IMR-90 (cell line): Measurements from ENCODE around the gene SLC39A6. TPM values are rescaled to one million over a fixed set of nuclear protein-coding genes. Genes with fewer than 3 reads are reported as not detected.

ENCODE experiments used
- ATAC-seq: fragments of 200-7000 bp; cut with Tn5 transposase; 2 replicates; pipeline ENCODE4 v1.9.1; 2020; ENCODE audit warnings: low read depth, mild to moderate bottlenecking, moderate library complexity
- BruUV-seq: library from RNA; stranded (reverse); fragments of 400-500 nt; replicated peaks from 2 replicates; lab custom pipeline; 2021; lab: Mats Ljungman, UMichigan
- CTCF ChIA-PET: fragments of 300-600 bp; formaldehyde crosslinking; extraction: SDS; loops from one replicate; lab custom pipeline; 2021; ENCODE audit warnings: antibody characterized with exemption; lab: Yijun Ruan, JAX
- POLR2A ChIA-PET: fragments of 300-600 bp; sonication (Branson Sonifier 250); formaldehyde crosslinking; loops from one replicate; lab custom pipeline; 2022; ENCODE audit warnings: antibody characterized with exemption; ENCODE audit not compliant: unreplicated experiment; lab: Charles Lee
- DNase-seq: peaks from one replicate; pipeline ENCODE4 v3.0.0; 2013
- H2AFZ ChIP-seq: replicated peaks from 2 replicates; pipeline ENCODE3; 2013; ENCODE audit warnings: low read length, mild to moderate bottlenecking; ENCODE audit not compliant: poor library complexity
- H2AK5ac ChIP-seq: 2 replicates; pipeline ENCODE4 v1.6.1; 2013; ENCODE audit warnings: low read depth, low read length, inconsistent platforms
- H2AK9ac ChIP-seq: replicated peaks from 2 replicates; pipeline ENCODE3; 2013; ENCODE audit warnings: mild to moderate bottlenecking, low read depth, low read length, moderate library complexity; ENCODE audit not compliant: poor library complexity
- H2BK120ac ChIP-seq: 2 replicates; pipeline ENCODE4 v1.6.1; 2013; ENCODE audit warnings: low read depth, low read length, inconsistent platforms
- H2BK15ac ChIP-seq: 3 replicates; pipeline ENCODE4 v1.6.1; 2013; ENCODE audit warnings: low read depth, low read length, inconsistent platforms
- H2BK20ac ChIP-seq: 2 replicates; pipeline ENCODE4 v1.6.1; 2013; ENCODE audit warnings: low read depth, mild to moderate bottlenecking, inconsistent platforms, low read length, moderate library complexity
- H2BK5ac ChIP-seq: 2 replicates; pipeline ENCODE4 v1.6.1; 2013; ENCODE audit warnings: mild to moderate bottlenecking, low read depth, low read length, inconsistent platforms; ENCODE audit not compliant: poor library complexity, severe bottlenecking
- H3K14ac ChIP-seq: replicated peaks from 2 replicates; pipeline ENCODE4 v1.6.1; 2013; ENCODE audit warnings: low read depth, low read length, inconsistent platforms
- H3K18ac ChIP-seq: 2 replicates; pipeline ENCODE4 v1.6.1; 2013; ENCODE audit warnings: low read depth, low read length, control low read depth
- H3K23ac ChIP-seq: 2 replicates; pipeline ENCODE4 v1.6.1; 2013; ENCODE audit warnings: low read depth, low read length, inconsistent platforms
- H3K27ac ChIP-seq: 2 replicates; pipeline ENCODE4 v1.5.1; 2013; ENCODE audit warnings: mild to moderate bottlenecking, control low read depth, low read length; ENCODE audit not compliant: insufficient read depth
- H3K27me3 ChIP-seq: 2 replicates; pipeline ENCODE4 v1.6.1; 2013; ENCODE audit warnings: low read length; ENCODE audit not compliant: control insufficient read depth, insufficient read depth
- H3K36me3 ChIP-seq: 2 replicates; pipeline ENCODE4 v1.6.1; 2013; ENCODE audit warnings: low read length, mixed read lengths; ENCODE audit not compliant: control insufficient read depth, insufficient read depth
- H3K4ac ChIP-seq: 2 replicates; pipeline ENCODE4 v1.6.1; 2013; ENCODE audit warnings: low read depth, low read length, inconsistent platforms
- H3K4me1 ChIP-seq: 2 replicates; pipeline ENCODE4 v1.6.1; 2013; ENCODE audit warnings: low read length, mixed read lengths; ENCODE audit not compliant: control insufficient read depth, insufficient read depth
- H3K4me2 ChIP-seq: 2 replicates; pipeline ENCODE4 v1.6.1; 2013; ENCODE audit warnings: low read depth, mild to moderate bottlenecking, control low read depth, low read length, moderate library complexity
- H3K4me3 ChIP-seq: 2 replicates; pipeline ENCODE4 v1.5.1; 2013; ENCODE audit warnings: low read depth, mild to moderate bottlenecking, control low read depth, low read length, moderate library complexity; ENCODE audit not compliant: insufficient read depth
- H3K56ac ChIP-seq: 2 replicates; pipeline ENCODE4 v1.6.1; 2013; ENCODE audit warnings: low read length, inconsistent platforms; ENCODE audit not compliant: insufficient read depth; ENCODE audit errors: extremely low read depth
- H3K79me1 ChIP-seq, 2 experiments: 2 replicates each; pipeline ENCODE4 v1.6.1; 2013; ENCODE audit warnings: low read length in 2 of 2, inconsistent platforms in 1 of 2, low read depth in 1 of 2
- H3K9ac ChIP-seq: 2 replicates; pipeline ENCODE4 v1.6.1; 2013; ENCODE audit warnings: low read depth, low read length, control low read depth
- H3K9me1 ChIP-seq: 2 replicates; pipeline ENCODE4 v1.6.1; 2013; ENCODE audit warnings: low read length, inconsistent platforms; ENCODE audit not compliant: insufficient read depth
- H3K9me3 ChIP-seq: 2 replicates; pipeline ENCODE4 v1.6.1; 2013; ENCODE audit warnings: low read length; ENCODE audit not compliant: control insufficient read depth, insufficient read depth
- H4K20me1 ChIP-seq: 2 replicates; pipeline ENCODE4 v1.6.1; 2013; ENCODE audit warnings: low read length, inconsistent platforms; ENCODE audit not compliant: insufficient read depth
- H4K5ac ChIP-seq: 2 replicates; pipeline ENCODE4 v1.6.1; 2013; ENCODE audit warnings: mild to moderate bottlenecking, low read depth, low read length, control low read depth
- H4K8ac ChIP-seq, 2 experiments: 2 replicates each; pipeline ENCODE4 v1.6.1; 2013; ENCODE audit warnings: low read depth in 2 of 2, low read length in 2 of 2, control low read depth in 1 of 2, inconsistent platforms in 1 of 2
- H4K91ac ChIP-seq: 2 replicates; pipeline ENCODE4 v1.6.1; 2013; ENCODE audit warnings: low read depth, low read length, inconsistent platforms; ENCODE audit not compliant: insufficient read depth
- BHLHE40 ChIP-seq: fragments of 150-350 bp; IDR thresholded peaks from 2 replicates; pipeline ENCODE4 v1.6.1; 2016; ENCODE audit warnings: mild to moderate bottlenecking, low read depth, low read length
- CEBPB ChIP-seq: IDR thresholded peaks from 2 replicates; pipeline ENCODE4 v1.6.1; 2012; ENCODE audit warnings: low read depth, low read length, improper control_type of control experiment
- CHD1 ChIP-seq: IDR thresholded peaks from 2 replicates; pipeline ENCODE4 v1.6.1; 2012; ENCODE audit warnings: low read depth, low read length, improper control_type of control experiment
- ELK1 ChIP-seq: fragments of 150-350 bp; IDR thresholded peaks from 2 replicates; pipeline ENCODE4 v1.6.1; 2016; ENCODE audit warnings: low read depth, mild to moderate bottlenecking, low read length, moderate library complexity, borderline replicate concordance
- FOS ChIP-seq: fragments of 150-350 bp; IDR thresholded peaks from 2 replicates; pipeline ENCODE4 v1.6.1; 2016; ENCODE audit warnings: low read depth, low read length
- MAFK ChIP-seq: IDR thresholded peaks from 2 replicates; pipeline ENCODE4 v1.6.1; 2012; ENCODE audit warnings: low read depth, low read length, improper control_type of control experiment
- MXI1 ChIP-seq: IDR thresholded peaks from 2 replicates; pipeline ENCODE4 v1.6.1; 2012; ENCODE audit warnings: low read depth, mild to moderate bottlenecking, low read length, moderate library complexity, borderline replicate concordance
- NFE2L2 ChIP-seq: fragments of 150-350 bp; IDR thresholded peaks from 2 replicates; pipeline ENCODE4 v1.6.1; 2016; ENCODE audit warnings: low read depth, mild to moderate bottlenecking, low read length
- POLR2A ChIP-seq: IDR thresholded peaks from 2 replicates; pipeline ENCODE4 v1.6.1; 2012; ENCODE audit warnings: mild to moderate bottlenecking, low read depth, low read length
- RCOR1 ChIP-seq: IDR thresholded peaks from 2 replicates; pipeline ENCODE4 v1.6.1; 2012; ENCODE audit warnings: mild to moderate bottlenecking, low read length, improper control_type of control experiment; ENCODE audit not compliant: insufficient replicate concordance
- RFX5 ChIP-seq: IDR thresholded peaks from 2 replicates; pipeline ENCODE4 v1.8.0; 2012; ENCODE audit warnings: low read depth, mild to moderate bottlenecking, low read length, moderate library complexity
- SMC3 ChIP-seq: fragments of 150-350 bp; IDR thresholded peaks from 2 replicates; pipeline ENCODE4 v1.6.1; 2016; ENCODE audit warnings: low read depth, mild to moderate bottlenecking, antibody characterized with exemption, low read length, moderate library complexity
- USF2 ChIP-seq: fragments of 150-350 bp; IDR thresholded peaks from 2 replicates; pipeline ENCODE4 v1.6.1; 2017; ENCODE audit warnings: mild to moderate bottlenecking, antibody characterized with exemption, low read length, low read depth
- WGBS, 2 experiments: methylation state at CpG; one replicate each; pipeline versions ENCODE4 v1.1.5 to v1.1.7; 2013; ENCODE audit warnings: missing lambda C conversion rate in 2 of 2; ENCODE audit not compliant: insufficient read length in 1 of 2; ENCODE audit errors: extremely low coverage in 2 of 2; 5-methylcytosine and 5-hydroxymethylcytosine counted together
- dilution Hi-C: fragments of 300-500 bp; cut with HindIII; formaldehyde crosslinking; loops from one replicate; pipeline ENCODE4 v1.14.3; 2018; ENCODE audit warnings: low sequenced_read_pairs; ENCODE audit not compliant: unreplicated experiment
- in situ Hi-C: fragments of 300-500 bp; cut with MboI; formaldehyde crosslinking; loops from 3 replicates; pipeline ENCODE4 v1.14.3; 2019; ENCODE audit warnings: low sequenced_read_pairs, inconsistent platforms, mixed read lengths
- intact Hi-C: fragments of 100-400 bp; cut with micrococcal nuclease; formaldehyde crosslinking; loops from 2 replicates; pipeline ENCODE4 v1.10.0; 2022
- polyA plus RNA-seq, 3 experiments: library from polyadenylated mRNA; depleted of rRNA; stranded (reverse); fragments of >200 nt; gene quantifications; 2 replicates each; pipeline ENCODE4 v1.2.3, GENCODE V29; 2012; ENCODE audit warnings: low replicate concordance in 1 of 3
- total RNA-seq: library from RNA; depleted of rRNA; stranded (reverse); fragments of >200 nt; gene quantifications from 2 replicates; pipeline ENCODE4 v1.2.3, GENCODE V29; 2012

Gene SLC39A6
- total and polyA plus RNA-seq, 2 of the 4 experiments (the other 2 are of a cell fraction): 48.7 to 91.9 TPM

GRCh38 chr18:36153203-36153602 is 24.1 kb upstream of the SLC39A6 start (continued):
- TF ChIP-seq NFE2L2: no peak

- Histone ChIP-seq H3K4ac (peak overlapping the region; percentile 86), H2BK120ac (peak overlapping the region; percentile 89), H2AK5ac (peak overlapping the region; percentile 91), H2BK20ac (peak overlapping the region; percentile 73; the same call in 1 of the 2 replicates), H3K9me1 (peaks cover 11% of the 10 kb centered on the region), H3K9me3 (no peaks in the 10 kb centered on the region), H2BK5ac (peak overlapping the region; percentile 91), H3K27ac (peak overlapping the region; percentile 97), H3K4me1 (peaks cover 20% of the 10 kb centered on the region), H3K4me2 (peak overlapping the region; percentile 53), H3K27me3 (no peaks in the 10 kb centered on the region), H3K36me3 (peaks cover 36% of the 10 kb centered on the region), H4K91ac (peak overlapping the region; percentile 79), H3K79me1 (peaks cover 10 to 33% of the 10 kb centered on the region in 2 experiments; a peak in 3 of 4 replicates), H3K4me3 (no peak overlapping the region), H4K8ac (peak overlapping the region; percentile 51 to 86; a peak in 3 of 4 replicates), H3K56ac (no peak overlapping the region; the same call in 1 of the 2 replicates), H3K18ac (peak overlapping the region; percentile 85), H2AFZ (no peak overlapping the region), H2AK9ac (no peak overlapping the region), H4K5ac (peak overlapping the region; percentile 91), H4K20me1 (no peaks in the 10 kb centered on the region), H3K14ac (peak overlapping the region; percentile 76), H2BK15ac (peak overlapping the region; percentile 89; the same call in 1 of the 3 replicates), H3K9ac (peak overlapping the region; percentile 23; the same call in 1 of the 2 replicates), H3K23ac (peak overlapping the region; percentile 64; the same call in 1 of the 2 replicates)
- no CpG with 5 or more reads among the region's 1 CpG for WGBS, 2 experiments
- ATAC-seq (no peak; the same call in 1 of the 2 replicates), DNase-seq (peak; percentile 15)
- dilution Hi-C loops (no loop called here), intact Hi-C loops (loop anchor here (2.0 kb wide), 1 partner anchor 18 kb away; no protein-coding TSS in a partner anchor), in situ Hi-C loops (no loop called here)
- CTCF ChIA-PET: interaction anchor here (0.5 kb wide), 1 partner anchor 393 kb away, joined by 4 read pairs; no protein-coding TSS in a partner anchor
- BruUV-seq: no TSS peak
- POLR2A ChIA-PET: no interaction called here
- TF ChIP-seq NFE2L2 (no peak), RFX5 (no peak), MAFK (no peak), RCOR1 (no peak), MXI1 (no peak), SMC3 (no peak), POLR2A (no peak), FOS (no peak), USF2 (no peak), CHD1 (no peak), CEBPB (no peak), ELK1 (no peak), BHLHE40 (no peak)
Observed at GRCh38 chr18:36152781-36153180, 23.6 kb upstream of the SLC39A6 start.
